Thymus (tissue), 11 donors: Measurements from ENCODE around the gene BMPR1B. TPM values are rescaled to one million over a fixed set of nuclear protein-coding genes. Genes with fewer than 3 reads are reported as not detected.
"Not testable (repeated sequence)": the region's sequence is repeated elsewhere in the genome, so short reads cannot be mapped to it uniquely, and the experiment has no call there.

ENCODE experiments used
- DNase-seq, 9 donors: peaks; one replicate each; pipeline ENCODE4 v3.0.0-alpha.2; 2013; ENCODE audit warnings: low spot score in 9 of 9, low read depth in 6 of 9, missing footprints in 1 of 9
- H3K27ac ChIP-seq, 2 donors: one replicate each; pipeline ENCODE4 v1.5.1; 2013; ENCODE audit warnings: control low read depth in 1 of 2, low read depth in 1 of 2, low read length in 1 of 2, mild to moderate bottlenecking in 1 of 2, moderate library complexity in 1 of 2
- H3K27me3 ChIP-seq, 2 donors: one replicate each; pipeline ENCODE4 v1.5.1; 2013; ENCODE audit warnings: low read length in 1 of 2; ENCODE audit not compliant: control insufficient read depth in 2 of 2, insufficient read depth in 1 of 2
- H3K36me3 ChIP-seq, 2 donors: one replicate each; pipeline ENCODE4 v1.5.1; 2013; ENCODE audit warnings: low read length in 1 of 2, mild to moderate bottlenecking in 1 of 2, moderate library complexity in 1 of 2; ENCODE audit not compliant: control insufficient read depth in 2 of 2, insufficient read depth in 2 of 2
- H3K4me1 ChIP-seq, 2 donors: one replicate each; pipeline ENCODE4 v1.5.1; 2013; ENCODE audit warnings: low read length in 2 of 2; ENCODE audit not compliant: control insufficient read depth in 2 of 2, insufficient read depth in 2 of 2
- H3K4me3 ChIP-seq, 2 donors: one replicate each; pipeline ENCODE4 v1.5.1; 2013; ENCODE audit warnings: low read length in 2 of 2, control low read depth in 1 of 2, mild to moderate bottlenecking in 1 of 2
- H3K9me3 ChIP-seq, 2 donors: one replicate each; pipeline ENCODE4 v1.5.1; 2013; ENCODE audit warnings: low read length in 1 of 2, mild to moderate bottlenecking in 1 of 2; ENCODE audit not compliant: control insufficient read depth in 2 of 2, insufficient read depth in 1 of 2
- WGBS: extraction: QIAGEN DNeasy Blood & Tissue Kit; methylation state at CpG from one replicate; pipeline ENCODE4 v1.1.7; 2013; 5-methylcytosine and 5-hydroxymethylcytosine counted together
- polyA plus RNA-seq: library from polyadenylated mRNA; stranded (reverse); fragments of 200-250 nt; gene quantifications from one replicate; pipeline ENCODE4 v1.2.3, GENCODE V29; 2013
- total RNA-seq: library from RNA; stranded (reverse); fragments of 120-200 nt; gene quantifications from one replicate; pipeline ENCODE4 v1.2.4, GENCODE V29; 2013
- donor health status: healthy.

BMPR1B gene
- total and polyA plus RNA-seq, 2 donors = 2.2 to 12.5 TPM

DNA sequence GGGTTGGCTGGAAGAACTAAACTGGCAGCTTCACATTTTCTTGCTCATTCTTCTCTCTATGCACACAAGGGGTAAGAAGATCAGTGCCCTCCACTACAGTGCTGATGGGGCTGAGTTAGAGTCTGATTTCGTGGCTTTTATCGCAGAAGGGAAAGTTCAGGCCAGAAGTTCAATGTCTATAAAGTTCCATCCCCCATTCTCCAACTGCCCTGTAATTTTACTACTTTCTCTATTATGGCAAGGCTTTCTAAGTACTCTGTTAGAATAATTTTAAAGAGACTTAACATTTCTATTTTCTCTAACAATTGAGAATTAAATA is 293.9 kb downstream of the BMPR1B start:
- Histone ChIP-seq H3K27ac (no peak overlapping the region), H3K27me3 (no peaks in the 10 kb centered on the region), H3K36me3 (no peaks in the 10 kb centered on the region), H3K4me3 (no peak overlapping the region), H3K4me1 (peaks cover 0 to 5% of the 10 kb centered on the region in 2 donors), H3K9me3 (no peaks in the 10 kb centered on the region)
- no peak for DNase-seq
- 90% methylated on average over 2 of the region's 2 CpGs for WGBS

DNA sequence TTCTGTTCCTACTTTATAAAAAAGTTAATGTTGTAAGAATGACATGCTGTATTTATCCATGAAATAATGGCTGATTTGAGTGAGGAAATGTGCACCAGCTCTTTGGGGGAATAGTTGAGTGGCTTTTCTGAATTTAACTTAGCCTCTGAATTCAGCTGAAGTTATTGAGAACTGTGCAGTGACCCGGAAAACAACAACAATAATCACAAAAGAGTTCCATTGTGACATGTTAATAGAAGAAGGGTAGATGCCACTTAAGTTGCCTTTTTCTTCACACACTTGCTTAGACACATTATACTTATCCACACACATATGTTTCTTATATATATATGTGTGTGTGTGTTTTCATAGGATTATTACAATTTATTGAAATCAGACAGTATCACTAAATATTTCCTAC is 301.2 kb downstream of the BMPR1B start:
- DNase-seq = no peak
- no peaks in the 10 kb centered on the region for H3K27me3 ChIP-seq

DNA sequence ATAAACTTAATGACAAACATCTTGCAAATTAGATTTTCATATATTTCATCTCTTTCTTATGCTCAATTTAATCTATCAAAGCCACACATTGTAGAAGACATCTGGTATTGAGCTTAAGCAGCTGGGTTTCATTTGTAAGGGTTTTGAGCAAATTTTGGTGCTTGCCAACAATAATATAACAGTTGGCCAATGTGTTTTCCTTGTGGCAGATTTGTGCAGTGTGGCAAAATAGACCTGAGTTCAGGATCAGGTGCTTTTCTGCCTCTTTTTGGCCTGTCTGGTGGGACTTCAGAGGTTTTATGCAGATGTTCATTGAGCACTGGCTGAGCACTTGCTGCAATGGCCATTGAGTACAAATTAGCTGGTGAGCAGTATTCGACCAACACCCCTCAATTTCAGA is 301.9 kb downstream of the BMPR1B start:
- DNase-seq = no peak
- H3K4me3 ChIP-seq = no peak overlapping the region
- no peaks in the 10 kb centered on the region for H3K36me3 ChIP-seq
- no peaks in the 10 kb centered on the region for H3K27me3 ChIP-seq
- WGBS = 96% methylated on average over 1 of the region's 1 CpG
- no peaks in the 10 kb centered on the region for H3K9me3 ChIP-seq
- H3K27ac ChIP-seq = no peak overlapping the region
- H3K4me1 ChIP-seq = peaks cover 0 to 4% of the 10 kb centered on the region in 2 donors

More for the DNA sequence above, 301.2 kb downstream of the BMPR1B start:
- Histone ChIP-seq H3K36me3 (no peaks in the 10 kb centered on the region), H3K27ac (no peak overlapping the region), H3K4me1 (peaks cover 0 to 4% of the 10 kb centered on the region in 2 donors), H3K4me3 (no peak overlapping the region), H3K9me3 (no peaks in the 10 kb centered on the region)
- 98% methylated on average over 1 of the region's 1 CpG for WGBS

DNA sequence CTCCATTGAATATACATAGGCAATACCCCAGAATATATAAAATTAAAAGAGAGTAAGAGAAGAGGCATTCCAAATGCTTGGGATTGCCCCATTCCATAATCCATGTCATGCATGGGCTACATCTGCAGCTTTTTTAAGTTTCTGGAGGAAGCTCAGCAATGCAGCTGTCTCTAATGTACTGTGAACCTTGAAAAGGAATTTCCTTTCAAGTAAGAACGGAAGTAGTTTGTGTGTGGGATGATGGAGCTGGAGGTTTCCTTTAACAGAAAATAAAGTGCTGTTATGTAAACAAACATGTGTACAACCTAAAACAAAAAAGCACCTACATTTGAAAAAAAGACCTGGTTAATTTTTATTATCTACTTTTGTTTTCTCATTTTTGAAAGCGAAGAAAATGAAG is 303.5 kb downstream of the BMPR1B start:
- DNase-seq = no peak
- H3K27me3 ChIP-seq = no peaks in the 10 kb centered on the region
- WGBS = 78% methylated on average over 2 of the region's 2 CpGs
- H3K4me1 ChIP-seq = peaks cover 4 to 5% of the 10 kb centered on the region in 2 donors
- H3K36me3 ChIP-seq = no peaks in the 10 kb centered on the region
- H3K27ac ChIP-seq = no peak overlapping the region
- no peaks in the 10 kb centered on the region for H3K9me3 ChIP-seq
- no peak overlapping the region for H3K4me3 ChIP-seq

DNA sequence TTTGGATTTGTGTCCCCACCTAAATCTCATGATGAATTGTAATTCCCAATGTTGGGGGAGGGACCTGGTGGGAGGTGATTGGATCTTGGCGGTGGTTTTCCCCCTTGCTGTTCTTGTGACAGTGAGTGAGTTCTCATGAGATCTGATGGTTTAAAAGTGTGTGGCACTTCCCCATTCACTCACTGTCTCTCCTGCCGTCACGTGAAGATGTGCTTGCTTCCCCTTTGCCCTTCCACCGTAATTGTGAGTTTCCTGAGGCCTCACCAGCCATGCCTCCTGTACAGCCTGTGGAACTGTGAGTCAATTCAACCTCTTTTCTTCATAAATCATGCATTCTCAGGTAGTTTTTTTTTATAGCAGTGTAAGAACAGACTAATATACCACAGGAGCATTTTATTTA is 304.0 kb downstream of the BMPR1B start:
- WGBS = 70% methylated on average over 4 of the region's 4 CpGs
- H3K9me3 ChIP-seq, DNase-seq, H3K27ac ChIP-seq, H3K4me3 ChIP-seq, H3K27me3 ChIP-seq, H3K4me1 ChIP-seq, H3K36me3 ChIP-seq: not testable (repeated sequence)

DNA sequence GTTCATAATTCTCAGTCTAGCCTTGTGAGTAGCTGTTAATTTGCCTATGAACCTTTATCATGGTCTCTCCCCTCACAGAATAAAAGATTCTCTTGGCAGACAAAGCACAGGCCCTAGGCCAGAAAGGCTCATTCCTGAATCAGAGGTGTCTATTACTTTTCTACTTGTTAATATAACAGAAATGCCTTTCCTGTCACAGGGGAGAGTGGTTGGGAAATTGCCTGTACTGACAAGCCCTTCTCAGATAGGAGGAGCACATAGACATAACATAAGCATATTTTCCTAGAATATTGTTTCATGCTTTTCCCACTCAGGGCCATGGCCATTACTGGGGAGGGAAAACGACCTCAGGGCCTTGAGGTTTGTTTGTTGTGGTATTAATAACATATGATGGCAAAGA is 308.3 kb downstream of the BMPR1B start:
- Histone ChIP-seq H3K36me3 (no peaks in the 10 kb centered on the region), H3K9me3 (no peaks in the 10 kb centered on the region), H3K27ac (no peak overlapping the region), H3K27me3 (no peaks in the 10 kb centered on the region), H3K4me1 (peaks cover 2 to 9% of the 10 kb centered on the region in 2 donors), H3K4me3 (no peak overlapping the region)
- DNase-seq = no peak
- whole genome bisulfite sequencing = 9% methylated on average over 1 of the region's 1 CpG

DNA sequence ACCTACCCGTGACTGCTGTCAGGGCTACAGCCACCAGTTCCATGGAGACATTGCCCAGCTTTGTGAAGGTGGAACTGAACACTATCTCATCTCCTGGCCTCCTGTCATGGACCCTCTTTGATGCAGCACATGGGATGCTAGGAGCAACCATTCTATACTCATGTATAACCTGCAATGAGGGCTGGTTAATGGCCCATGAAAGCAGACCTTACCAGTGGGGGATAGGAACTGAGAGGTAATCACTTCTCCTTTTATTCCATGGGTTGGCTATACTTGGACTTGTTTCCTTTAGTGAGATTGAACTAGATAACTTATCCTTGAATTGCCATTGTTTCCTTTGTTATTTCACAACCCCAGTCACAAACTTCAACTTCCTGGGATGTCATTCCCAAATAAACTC is 310.6 kb downstream of the BMPR1B start:
- WGBS = 98% methylated on average over 1 of the region's 1 CpG

DNA sequence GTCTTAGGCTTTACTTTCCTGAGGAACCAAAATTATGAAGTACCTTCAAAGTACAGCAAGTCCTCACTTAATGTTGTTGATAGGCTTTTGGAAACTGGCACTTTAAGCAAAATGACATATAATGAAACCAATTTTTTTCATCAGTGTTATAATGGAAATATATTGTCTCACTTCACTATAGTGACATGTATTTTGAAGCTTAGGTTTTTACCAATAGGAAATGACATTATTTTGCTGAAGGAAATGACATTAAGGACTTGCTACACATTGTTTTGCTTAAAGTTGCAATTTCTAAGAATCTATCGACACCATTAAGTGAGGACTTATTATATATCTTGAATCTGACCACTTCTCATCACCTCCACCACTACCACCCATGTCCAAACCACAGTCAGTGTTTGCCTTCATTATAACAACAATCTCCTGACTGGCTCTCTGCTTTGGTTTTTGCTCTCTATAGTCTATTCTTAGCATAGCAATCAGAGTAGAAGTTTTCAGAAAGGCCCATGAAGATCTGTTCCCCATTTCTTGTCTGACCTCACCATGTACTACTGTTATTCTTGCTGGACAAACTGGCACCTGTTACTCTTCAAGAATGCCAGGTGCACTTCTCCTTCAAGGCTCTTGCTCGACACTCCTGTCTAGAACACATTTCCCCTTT is 311.2 kb downstream of the BMPR1B start:
- no peak for DNase-seq
- 60% methylated on average over 2 of the region's 2 CpGs for WGBS
- H3K27me3 ChIP-seq = no peaks in the 10 kb centered on the region
- H3K4me1 ChIP-seq = peaks cover 0 to 9% of the 10 kb centered on the region in 2 donors
- no peaks in the 10 kb centered on the region for H3K9me3 ChIP-seq
- H3K36me3 ChIP-seq = no peaks in the 10 kb centered on the region
- H3K27ac ChIP-seq = no peak overlapping the region
- H3K4me3 ChIP-seq = no peak overlapping the region

More for the DNA sequence above, 310.6 kb downstream of the BMPR1B start:
- Histone ChIP-seq H3K27ac (no peak overlapping the region), H3K9me3 (no peaks in the 10 kb centered on the region), H3K4me1 (peaks cover 0 to 9% of the 10 kb centered on the region in 2 donors), H3K27me3 (no peaks in the 10 kb centered on the region), H3K36me3 (no peaks in the 10 kb centered on the region), H3K4me3 (no peak overlapping the region)
- no peak for DNase-seq

DNA sequence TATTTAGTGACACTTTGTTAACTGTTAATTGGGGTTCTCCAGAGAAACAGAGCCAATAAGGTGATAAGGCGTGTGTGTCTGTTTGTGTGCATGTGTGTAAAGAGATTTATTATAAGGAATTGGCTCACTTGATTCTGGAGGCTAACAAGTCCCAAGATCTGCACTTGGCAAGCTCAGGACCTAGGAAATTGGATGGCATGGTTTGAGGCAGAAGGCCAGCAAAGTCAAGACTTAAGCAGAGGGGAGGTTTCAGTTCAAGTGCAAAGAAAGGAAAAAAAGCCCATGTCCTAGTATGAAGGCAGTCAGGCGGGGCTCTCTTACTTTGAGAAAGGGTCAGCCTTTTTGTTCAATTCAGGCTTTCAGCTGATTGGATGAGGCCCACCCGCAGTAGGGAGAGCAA is 314.1 kb downstream of the BMPR1B start:
- DNase-seq = no peak
- Histone ChIP-seq H3K4me1 (no peaks in the 10 kb centered on the region), H3K4me3 (no peak overlapping the region), H3K36me3 (no peaks in the 10 kb centered on the region), H3K27me3 (no peaks in the 10 kb centered on the region), H3K27ac (no peak overlapping the region), H3K9me3 (no peaks in the 10 kb centered on the region)
- 97% methylated on average over 3 of the region's 3 CpGs for WGBS
